ENCODE results near the gene ST3GAL5. TPM values are rescaled to one million over a fixed set of nuclear protein-coding genes. Genes with fewer than 3 reads are reported as not detected.
"Not testable (repeated sequence)": the region's sequence is repeated elsewhere in the genome, so short reads cannot be mapped to it uniquely, and the experiment has no call there.

ST3GAL5 gene
- total RNA-seq, 1 donor from 2014 or later = 20.0 TPM

- Mint-ChIP-seq H3K4me1 (ENCODE audit: low read depth) (peaks cover 36% of the 10 kb centered on the region), H3K27ac (ENCODE audit: unreplicated experiment) (peak overlapping the region; percentile 60), H3K27me3 (ENCODE audit: low read depth) (no peaks in the 10 kb centered on the region), H3K36me3 (ENCODE audit: low read depth) (peaks cover 1% of the 10 kb centered on the region), H3K4me3 (ENCODE audit: unreplicated experiment) (no peak overlapping the region), H3K9me3 (ENCODE audit: low read depth) (no peaks in the 10 kb centered on the region)
- DNase-seq (ENCODE audit: low spot score) = no peak
- TF ChIP-seq CTCF (IDR thresholded peaks at IDR 0.05) = no peak
These were observed 46.5 kb upstream of the ST3GAL5 start for GRCh38 chr2:85935170-85935745.

- DNase-seq (ENCODE audit: low spot score) = no peak
These were observed 45.2 kb upstream of the ST3GAL5 start for GRCh38 chr2:85933753-85934594.

GRCh38 chr2:85931151-85931550, 42.4 kb upstream of the ST3GAL5 start:
- DNase-seq (ENCODE audit: low spot score); H3K27ac Mint-ChIP-seq (ENCODE audit: unreplicated experiment); H3K36me3 Mint-ChIP-seq (ENCODE audit: low read depth); H3K27me3 Mint-ChIP-seq (ENCODE audit: low read depth); H3K9me3 Mint-ChIP-seq (ENCODE audit: low read depth); H3K4me3 Mint-ChIP-seq (ENCODE audit: unreplicated experiment): not testable (repeated sequence)
- peaks cover 31% of the 10 kb centered on the region for H3K4me1 Mint-ChIP-seq (ENCODE audit: low read depth)

More at GRCh38 chr2:85933753-85934594, 45.2 kb upstream of the ST3GAL5 start:
- Mint-ChIP-seq H3K9me3 (ENCODE audit: low read depth) (no peaks in the 10 kb centered on the region), H3K27me3 (ENCODE audit: low read depth) (no peaks in the 10 kb centered on the region), H3K36me3 (ENCODE audit: low read depth) (peaks cover 1% of the 10 kb centered on the region), H3K4me3 (ENCODE audit: unreplicated experiment) (peak overlapping the region; percentile 12), H3K27ac (ENCODE audit: unreplicated experiment) (peak overlapping the region; percentile 17), H3K4me1 (ENCODE audit: low read depth) (peaks cover 43% of the 10 kb centered on the region)
- TF ChIP-seq CTCF (IDR thresholded peaks at IDR 0.05) = no peak

- no peak for TF ChIP-seq CTCF (IDR thresholded peaks at IDR 0.05)
- no peaks in the 10 kb centered on the region for H3K27me3 Mint-ChIP-seq (ENCODE audit: low read depth)
- peaks cover 24% of the 10 kb centered on the region for H3K4me1 Mint-ChIP-seq (ENCODE audit: low read depth)
- DNase-seq (ENCODE audit: low spot score) = no peak
- H3K9me3 Mint-ChIP-seq (ENCODE audit: low read depth) = no peaks in the 10 kb centered on the region
- H3K27ac Mint-ChIP-seq (ENCODE audit: unreplicated experiment) = no peak overlapping the region
- H3K36me3 Mint-ChIP-seq (ENCODE audit: low read depth) = no peaks in the 10 kb centered on the region
- H3K4me3 Mint-ChIP-seq (ENCODE audit: unreplicated experiment) = no peak overlapping the region
These were observed 41.6 kb upstream of the ST3GAL5 start for GRCh38 chr2:85930129-85931124.

- Mint-ChIP-seq H3K9me3 (ENCODE audit: low read depth) (no peaks in the 10 kb centered on the region), H3K27me3 (ENCODE audit: low read depth) (no peaks in the 10 kb centered on the region), H3K4me1 (ENCODE audit: low read depth) (peaks cover 24% of the 10 kb centered on the region), H3K27ac (ENCODE audit: unreplicated experiment) (peak overlapping the region; percentile 69), H3K36me3 (ENCODE audit: low read depth) (no peaks in the 10 kb centered on the region), H3K4me3 (ENCODE audit: unreplicated experiment) (no peak overlapping the region)
- DNase-seq (ENCODE audit: low spot score) = no peak
- no peak for TF ChIP-seq CTCF (IDR thresholded peaks at IDR 0.05)
These were observed 40.6 kb upstream of the ST3GAL5 start for GRCh38 chr2:85929096-85930050.

Measured in chondrocyte (in vitro differentiated cells).